Activated B cell treated with CpG ODN at 0.5 μM for 24 hours (primary cell): ENCODE results near the gene SPIRE2. TPM values are rescaled to one million over a fixed set of nuclear protein-coding genes. Genes with fewer than 3 reads are reported as not detected.
A peak's percentile ranks its signal among the peaks of the same experiment; 100 is the strongest.
"Not testable (repeated sequence)": the region's sequence is repeated elsewhere in the genome, so short reads cannot be mapped to it uniquely, and the experiment has no call there.

Experiments used
- ATAC-seq: fragments of 200-7000 bp; cut with Tn5 transposase; one replicate; pipeline ENCODE4 v1.10.0; 2021; ENCODE audit warnings: low read depth, mild to moderate bottlenecking, moderate library complexity
- CTCF ChIA-PET: fragments of 350-600 bp; sonication (Branson Sonifier 250); formaldehyde crosslinking; loops from one replicate; lab custom pipeline; 2021; ENCODE audit warnings: antibody characterized with exemption; lab: Charles Lee
- POLR2A ChIA-PET: fragments of 350-600 bp; sonication (Branson Sonifier 250); formaldehyde crosslinking; loops from one replicate; lab custom pipeline; 2021; ENCODE audit warnings: antibody characterized with exemption; lab: Charles Lee
- DNase-seq: peaks from one replicate; pipeline ENCODE4 v3.0.0; 2022
- H3K27ac Mint-ChIP-seq: one replicate; pipeline ENCODE4 v1.8.0; 2020; ENCODE audit warnings: mixed read lengths
- H3K27me3 Mint-ChIP-seq: one replicate; pipeline ENCODE4 v1.8.0; 2021; ENCODE audit warnings: mixed read lengths
- H3K36me3 Mint-ChIP-seq: one replicate; pipeline ENCODE4 v1.8.0; 2021; ENCODE audit warnings: low read depth, mixed read lengths
- H3K4me1 Mint-ChIP-seq: one replicate; pipeline ENCODE4 v1.8.0; 2021; ENCODE audit warnings: mixed read lengths
- H3K4me3 Mint-ChIP-seq: one replicate; pipeline ENCODE4 v1.8.0; 2020; ENCODE audit warnings: mild to moderate bottlenecking, mixed read lengths
- H3K9me3 Mint-ChIP-seq: one replicate; pipeline ENCODE4 v1.8.0; 2020; ENCODE audit warnings: mixed read lengths
- CTCF ChIP-seq: fragments of 200-600 bp; IDR thresholded peaks from one replicate; pipeline ENCODE4 v1.8.0; 2022; ENCODE audit warnings: antibody characterized with exemption, mild to moderate bottlenecking
- intact Hi-C: fragments of 100-400 bp; cut with micrococcal nuclease; formaldehyde crosslinking; loops from one replicate; pipeline ENCODE4 v1.15.1; 2024
- total RNA-seq: library from RNA; stranded (reverse); gene quantifications from 2 replicates; pipeline ENCODE4 v1.2.3, GENCODE V29; 2022

Gene SPIRE2
- total RNA-seq, 1 donor from 2014 or later = 1.2 TPM

GRCh38 chr16:89791278-89791995 is 36.8 kb upstream of the SPIRE2 start:
- no peak for DNase-seq
- TF ChIP-seq CTCF = no peak
- CTCF ChIA-PET = interaction anchor here (0.8 to 7.8 kb wide), 5 partner anchors 38 to 92 kb away, joined by 3 to 102 read pairs (median 3); partner anchors contain the start of gene SPATA2L
- H3K4me1 Mint-ChIP-seq = peaks cover 2% of the 10 kb centered on the region
- no peaks in the 10 kb centered on the region for H3K9me3 Mint-ChIP-seq
- H3K36me3 Mint-ChIP-seq = peaks cover 1% of the 10 kb centered on the region
- intact Hi-C loops = no loop called here
- no peak for ATAC-seq
- POLR2A ChIA-PET = interaction anchor here (3.2 kb wide), 1 partner anchor 85 kb away, joined by 9 read pairs; no protein-coding TSS in a partner anchor
- H3K27ac Mint-ChIP-seq = no peak overlapping the region
- H3K27me3 Mint-ChIP-seq = no peaks in the 10 kb centered on the region
- no peak overlapping the region for H3K4me3 Mint-ChIP-seq

- not testable (repeated sequence) for ATAC-seq, H3K27me3 Mint-ChIP-seq, H3K27ac Mint-ChIP-seq, H3K36me3 Mint-ChIP-seq, H3K9me3 Mint-ChIP-seq, H3K4me3 Mint-ChIP-seq, H3K4me1 Mint-ChIP-seq
- ChIA-PET CTCF (interaction anchor here (1.2 to 7.8 kb wide), 10 partner anchors 32 to 93 kb away, joined by 3 to 102 read pairs (median 6); partner anchors contain the start of gene SPATA2L), POLR2A (interaction anchor here (0.6 to 3.2 kb wide), 2 partner anchors 87 to 227 kb away, joined by 3 to 9 read pairs; no protein-coding TSS in a partner anchor)
- peak; percentile 45 for DNase-seq
- intact Hi-C loops = loop anchor here (1.0 to 2.0 kb wide), 5 partner anchors 28 to 87 kb away; no protein-coding TSS in a partner anchor
Measured at GRCh38 chr16:89793092-89793491, 35.2 kb upstream of the SPIRE2 start.

GRCh38 chr16:89793955-89794354 is 34.3 kb upstream of the SPIRE2 start:
- POLR2A ChIA-PET = interaction anchor here (1.1 to 3.2 kb wide), 2 partner anchors 88 to 93 kb away, joined by 3 to 9 read pairs; partner anchors contain the start of gene SPATA2L
- H3K9me3 Mint-ChIP-seq = no peaks in the 10 kb centered on the region
- no peak overlapping the region for H3K27ac Mint-ChIP-seq
- no peak overlapping the region for H3K4me3 Mint-ChIP-seq
- no peak for DNase-seq
- TF ChIP-seq CTCF = no peak
- intact Hi-C loops = loop anchor here (1.0 to 2.0 kb wide), 5 partner anchors 29 to 88 kb away; no protein-coding TSS in a partner anchor
- peaks cover 2% of the 10 kb centered on the region for H3K4me1 Mint-ChIP-seq
- H3K27me3 Mint-ChIP-seq = no peaks in the 10 kb centered on the region
- CTCF ChIA-PET = interaction anchor here (1.2 to 7.8 kb wide), 11 partner anchors 33 to 94 kb away, joined by 3 to 102 read pairs (median 6); partner anchors contain the start of gene SPATA2L
- ATAC-seq = no peak
- no peaks in the 10 kb centered on the region for H3K36me3 Mint-ChIP-seq

- Mint-ChIP-seq H3K4me3 (no peak overlapping the region), H3K27ac (no peak overlapping the region), H3K9me3 (no peaks in the 10 kb centered on the region), H3K4me1 (peaks cover 2% of the 10 kb centered on the region), H3K36me3 (no peaks in the 10 kb centered on the region), H3K27me3 (no peaks in the 10 kb centered on the region)
- no peak for ATAC-seq
- no peak for DNase-seq
- intact Hi-C loops = no loop called here
- ChIA-PET CTCF (interaction anchor here (4.1 to 7.8 kb wide), 2 partner anchors 89 to 96 kb away, joined by 30 to 102 read pairs; partner anchors contain the start of gene SPATA2L), POLR2A (no interaction called here)
- TF ChIP-seq CTCF = no peak
Measured at GRCh38 chr16:89795676-89796075, 32.6 kb upstream of the SPIRE2 start.

GRCh38 chr16:89796104-89796503 is 32.2 kb upstream of the SPIRE2 start:
- DNase-seq = no peak
- no peak overlapping the region for H3K27ac Mint-ChIP-seq
- no peaks in the 10 kb centered on the region for H3K9me3 Mint-ChIP-seq
- CTCF ChIA-PET = interaction anchor here (7.8 kb wide), 1 partner anchor 89 kb away, joined by 102 read pairs; no protein-coding TSS in a partner anchor
- intact Hi-C loops = no loop called here
- no peaks in the 10 kb centered on the region for H3K36me3 Mint-ChIP-seq
- peaks cover 2% of the 10 kb centered on the region for H3K4me1 Mint-ChIP-seq
- POLR2A ChIA-PET = no interaction called here
- no peak overlapping the region for H3K4me3 Mint-ChIP-seq
- TF ChIP-seq CTCF = no peak
- no peaks in the 10 kb centered on the region for H3K27me3 Mint-ChIP-seq
- no peak for ATAC-seq
